ENCODE data around the gene GAB4. TPM values are rescaled to one million over a fixed set of nuclear protein-coding genes. Genes with fewer than 3 reads are reported as not detected.
"Not testable (repeated sequence)": the region's sequence is repeated elsewhere in the genome, so short reads cannot be mapped to it uniquely, and the experiment has no call there.

GAB4 gene
- total RNA-seq, 2 experiments from 2014 or later = not detected

- Histone ChIP-seq H3K36me3 (ENCODE audit: insufficient read depth, low read length) (no peaks in the 10 kb centered on the region), H3K4me1 (ENCODE audit: insufficient read depth, low read length) (no peaks in the 10 kb centered on the region), H3K4me3 (ENCODE audit: low read length) (no peak overlapping the region), H3K27ac (ENCODE audit: low read depth in 1 of 2, low read length in 2 of 2) (no peak overlapping the region), H3K27me3 (ENCODE audit: control insufficient read depth in 1 of 2, insufficient read depth in 2 of 2, low read length in 2 of 2) (no peaks in the 10 kb centered on the region), H3K9me3 (ENCODE audit: control insufficient read depth in 1 of 2, insufficient read depth in 1 of 2, low read length in 2 of 2) (no peaks in the 10 kb centered on the region)
- ATAC-seq (ENCODE audit: poor library complexity) = no peak
- Mint-ChIP-seq H3K27me3 (no peaks in the 10 kb centered on the region), H3K9me3 (no peaks in the 10 kb centered on the region), H3K4me1 (ENCODE audit: low read depth) (no peaks in the 10 kb centered on the region), H3K27ac (no peak overlapping the region), H3K36me3 (ENCODE audit: low read depth) (no peaks in the 10 kb centered on the region), H3K4me3 (no peak overlapping the region)
- intact Hi-C loops (cut with DNase I, micrococcal nuclease) = no loop called here
- ChIA-PET POLR2A (no interaction called here), CTCF (no interaction called here)
- TF ChIP-seq CTCF (IDR thresholded peaks at IDR 0.05) = no peak
- no peak for DNase-seq
Observed at GRCh38 chr22:17047656-17048055, 39.6 kb upstream of the GAB4 start.

- DNase-seq (no peak), ATAC-seq (ENCODE audit: poor library complexity) (no peak)
- H3K4me3 ChIP-seq (ENCODE audit: low read length) = no peak overlapping the region
- no peak overlapping the region for H3K27ac Mint-ChIP-seq
- no peaks in the 10 kb centered on the region for H3K9me3 Mint-ChIP-seq
- H3K36me3 ChIP-seq (ENCODE audit: insufficient read depth, low read length) = no peaks in the 10 kb centered on the region
- no peaks in the 10 kb centered on the region for H3K4me1 ChIP-seq (ENCODE audit: insufficient read depth, low read length)
- no peak for TF ChIP-seq CTCF (IDR thresholded peaks at IDR 0.05)
- no peaks in the 10 kb centered on the region for H3K27me3 ChIP-seq (ENCODE audit: control insufficient read depth in 1 of 2, insufficient read depth in 2 of 2, low read length in 2 of 2)
- intact Hi-C loops (cut with DNase I, micrococcal nuclease) = no loop called here
- no peaks in the 10 kb centered on the region for H3K27me3 Mint-ChIP-seq
- POLR2A ChIA-PET = no interaction called here
- H3K36me3 Mint-ChIP-seq (ENCODE audit: low read depth) = no peaks in the 10 kb centered on the region
- no peaks in the 10 kb centered on the region for H3K4me1 Mint-ChIP-seq (ENCODE audit: low read depth)
- H3K9me3 ChIP-seq (ENCODE audit: control insufficient read depth in 1 of 2, insufficient read depth in 1 of 2, low read length in 2 of 2) = no peaks in the 10 kb centered on the region
- no peak overlapping the region for H3K4me3 Mint-ChIP-seq
- CTCF ChIA-PET = no interaction called here
- no peak overlapping the region for H3K27ac ChIP-seq (ENCODE audit: low read depth in 1 of 2, low read length in 2 of 2)
Observed at GRCh38 chr22:17046566-17047348, 38.7 kb upstream of the GAB4 start.

GRCh38 chr22:17043521-17043920 is 35.5 kb upstream of the GAB4 start:
- Histone ChIP-seq H3K36me3 (ENCODE audit: insufficient read depth, low read length) (no peaks in the 10 kb centered on the region), H3K4me3 (ENCODE audit: low read length) (no peak overlapping the region), H3K27ac (ENCODE audit: low read depth in 1 of 2, low read length in 2 of 2) (no peak overlapping the region), H3K4me1 (ENCODE audit: insufficient read depth, low read length) (no peaks in the 10 kb centered on the region), H3K27me3 (ENCODE audit: control insufficient read depth in 1 of 2, insufficient read depth in 2 of 2, low read length in 2 of 2) (no peaks in the 10 kb centered on the region), H3K9me3 (ENCODE audit: control insufficient read depth in 1 of 2, insufficient read depth in 1 of 2, low read length in 2 of 2) (no peaks in the 10 kb centered on the region)
- ATAC-seq (ENCODE audit: poor library complexity) (no peak), DNase-seq (no peak)
- H3K4me3 Mint-ChIP-seq = no peak overlapping the region
- H3K4me1 Mint-ChIP-seq (ENCODE audit: low read depth) = peaks cover 1% of the 10 kb centered on the region
- ChIA-PET CTCF (no interaction called here), POLR2A (no interaction called here)
- no peak for TF ChIP-seq CTCF (IDR thresholded peaks at IDR 0.05)
- no peak overlapping the region for H3K27ac Mint-ChIP-seq
- H3K36me3 Mint-ChIP-seq (ENCODE audit: low read depth) = no peaks in the 10 kb centered on the region
- H3K9me3 Mint-ChIP-seq = no peaks in the 10 kb centered on the region
- intact Hi-C loops (cut with DNase I, micrococcal nuclease) = no loop called here
- no peaks in the 10 kb centered on the region for H3K27me3 Mint-ChIP-seq

GRCh38 chr22:17036842-17037711 is 29.1 kb upstream of the GAB4 start:
- peaks cover 22% of the 10 kb centered on the region for H3K27me3 Mint-ChIP-seq
- DNase-seq (peak in 2 of 14 experiments; percentile 8 to 26), ATAC-seq (ENCODE audit: poor library complexity) (peak; percentile 75)
- POLR2A ChIA-PET = interaction anchor here (1.0 kb wide), 1 partner anchor 82 kb away, joined by 3 read pairs; no protein-coding TSS in a partner anchor
- intact Hi-C loops (cut with DNase I, micrococcal nuclease); CTCF ChIA-PET; H3K36me3 Mint-ChIP-seq (ENCODE audit: low read depth); H3K36me3 ChIP-seq (ENCODE audit: insufficient read depth, low read length); H3K27ac ChIP-seq (ENCODE audit: low read depth in 1 of 2, low read length in 2 of 2); H3K9me3 Mint-ChIP-seq; H3K9me3 ChIP-seq (ENCODE audit: control insufficient read depth in 1 of 2, insufficient read depth in 1 of 2, low read length in 2 of 2): not testable (repeated sequence)
- peak overlapping the region; percentile 58 for H3K4me3 Mint-ChIP-seq
- peak overlapping the region; percentile 14 for H3K27ac Mint-ChIP-seq
- peaks cover 0 to 13% of the 10 kb centered on the region in 2 experiments for H3K27me3 ChIP-seq (ENCODE audit: control insufficient read depth in 1 of 2, insufficient read depth in 2 of 2, low read length in 2 of 2)
- peaks cover 15% of the 10 kb centered on the region for H3K4me1 ChIP-seq (ENCODE audit: insufficient read depth, low read length)
- H3K4me1 Mint-ChIP-seq (ENCODE audit: low read depth) = peaks cover 18% of the 10 kb centered on the region
- peak overlapping the region; percentile 50 for H3K4me3 ChIP-seq (ENCODE audit: low read length)
